A549 (cell line): ENCODE measurements around the gene MEF2C.

Source experiments
- EP300 ChIP-seq, 2 experiments: fragments of >200 bp; sonication (Bioruptor Twin); formaldehyde crosslinking; IDR thresholded peaks; 2 replicates in 1 of 2; 3 replicates in 1 of 2; pipeline ENCODE4 v1.6.1; 2016 to 2017
- KDM5A ChIP-seq: fragments of 200-600 bp; sonication (generic); IDR thresholded peaks from 2 replicates; pipeline ENCODE4 v1.6.1; 2016; ENCODE audit warnings: antibody characterized with exemption, mild to moderate bottlenecking
- RCOR1 ChIP-seq: fragments of 150-350 bp; IDR thresholded peaks from 2 replicates; pipeline ENCODE4 v1.6.1; 2014; ENCODE audit warnings: antibody characterized with exemption, low read length, low read depth
- TF ChIP-seq, protein P1 (sequence below): fragments of >200 bp; sonication (Bioruptor Twin); formaldehyde crosslinking; IDR thresholded peaks from 3 replicates; pipeline ENCODE4 v1.5.1; 2016
- TF ChIP-seq, protein P2 (sequence below): fragments of 450-650 bp; IDR thresholded peaks from 2 replicates; pipeline ENCODE4 v1.6.1; 2014; ENCODE audit warnings: antibody characterized with exemption
- TF ChIP-seq, protein P3 (sequence below): fragments of 200-600 bp; sonication (generic); IDR thresholded peaks from 2 replicates; pipeline ENCODE4 v1.6.1; 2016; ENCODE audit warnings: antibody characterized with exemption, mild to moderate bottlenecking, moderate library complexity

DNA sequence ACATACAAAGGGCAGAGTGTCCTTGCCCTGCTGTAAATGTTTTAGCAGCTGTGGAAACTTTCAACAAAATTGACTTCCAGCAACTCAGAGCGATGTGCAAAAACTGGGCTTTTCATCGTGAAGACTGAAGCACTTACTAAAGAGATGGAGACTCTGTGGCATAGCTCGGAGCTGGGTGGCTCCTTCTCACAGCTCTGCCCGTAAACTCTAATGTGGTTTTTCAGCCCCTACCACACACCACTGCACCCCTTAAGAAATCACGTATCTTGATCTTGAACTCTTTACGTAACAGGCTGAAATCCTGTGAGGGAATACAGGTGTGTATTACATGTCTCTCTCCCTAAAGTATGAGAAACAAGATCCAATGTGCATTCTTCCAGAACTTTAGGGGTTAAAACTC lies 124.4 kb downstream of the MEF2C start:
- TF ChIP-seq KDM5A (no peak), EP300 (IDR thresholded peaks at IDR 0.05) (no peak), RCOR1 (no peak)
- TF ChIP-seq, protein P1, sequence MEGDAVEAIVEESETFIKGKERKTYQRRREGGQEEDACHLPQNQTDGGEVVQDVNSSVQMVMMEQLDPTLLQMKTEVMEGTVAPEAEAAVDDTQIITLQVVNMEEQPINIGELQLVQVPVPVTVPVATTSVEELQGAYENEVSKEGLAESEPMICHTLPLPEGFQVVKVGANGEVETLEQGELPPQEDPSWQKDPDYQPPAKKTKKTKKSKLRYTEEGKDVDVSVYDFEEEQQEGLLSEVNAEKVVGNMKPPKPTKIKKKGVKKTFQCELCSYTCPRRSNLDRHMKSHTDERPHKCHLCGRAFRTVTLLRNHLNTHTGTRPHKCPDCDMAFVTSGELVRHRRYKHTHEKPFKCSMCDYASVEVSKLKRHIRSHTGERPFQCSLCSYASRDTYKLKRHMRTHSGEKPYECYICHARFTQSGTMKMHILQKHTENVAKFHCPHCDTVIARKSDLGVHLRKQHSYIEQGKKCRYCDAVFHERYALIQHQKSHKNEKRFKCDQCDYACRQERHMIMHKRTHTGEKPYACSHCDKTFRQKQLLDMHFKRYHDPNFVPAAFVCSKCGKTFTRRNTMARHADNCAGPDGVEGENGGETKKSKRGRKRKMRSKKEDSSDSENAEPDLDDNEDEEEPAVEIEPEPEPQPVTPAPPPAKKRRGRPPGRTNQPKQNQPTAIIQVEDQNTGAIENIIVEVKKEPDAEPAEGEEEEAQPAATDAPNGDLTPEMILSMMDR: no peak
- TF ChIP-seq, protein P2, sequence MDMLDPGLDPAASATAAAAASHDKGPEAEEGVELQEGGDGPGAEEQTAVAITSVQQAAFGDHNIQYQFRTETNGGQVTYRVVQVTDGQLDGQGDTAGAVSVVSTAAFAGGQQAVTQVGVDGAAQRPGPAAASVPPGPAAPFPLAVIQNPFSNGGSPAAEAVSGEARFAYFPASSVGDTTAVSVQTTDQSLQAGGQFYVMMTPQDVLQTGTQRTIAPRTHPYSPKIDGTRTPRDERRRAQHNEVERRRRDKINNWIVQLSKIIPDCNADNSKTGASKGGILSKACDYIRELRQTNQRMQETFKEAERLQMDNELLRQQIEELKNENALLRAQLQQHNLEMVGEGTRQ: no peak
- TF ChIP-seq, protein P3, sequence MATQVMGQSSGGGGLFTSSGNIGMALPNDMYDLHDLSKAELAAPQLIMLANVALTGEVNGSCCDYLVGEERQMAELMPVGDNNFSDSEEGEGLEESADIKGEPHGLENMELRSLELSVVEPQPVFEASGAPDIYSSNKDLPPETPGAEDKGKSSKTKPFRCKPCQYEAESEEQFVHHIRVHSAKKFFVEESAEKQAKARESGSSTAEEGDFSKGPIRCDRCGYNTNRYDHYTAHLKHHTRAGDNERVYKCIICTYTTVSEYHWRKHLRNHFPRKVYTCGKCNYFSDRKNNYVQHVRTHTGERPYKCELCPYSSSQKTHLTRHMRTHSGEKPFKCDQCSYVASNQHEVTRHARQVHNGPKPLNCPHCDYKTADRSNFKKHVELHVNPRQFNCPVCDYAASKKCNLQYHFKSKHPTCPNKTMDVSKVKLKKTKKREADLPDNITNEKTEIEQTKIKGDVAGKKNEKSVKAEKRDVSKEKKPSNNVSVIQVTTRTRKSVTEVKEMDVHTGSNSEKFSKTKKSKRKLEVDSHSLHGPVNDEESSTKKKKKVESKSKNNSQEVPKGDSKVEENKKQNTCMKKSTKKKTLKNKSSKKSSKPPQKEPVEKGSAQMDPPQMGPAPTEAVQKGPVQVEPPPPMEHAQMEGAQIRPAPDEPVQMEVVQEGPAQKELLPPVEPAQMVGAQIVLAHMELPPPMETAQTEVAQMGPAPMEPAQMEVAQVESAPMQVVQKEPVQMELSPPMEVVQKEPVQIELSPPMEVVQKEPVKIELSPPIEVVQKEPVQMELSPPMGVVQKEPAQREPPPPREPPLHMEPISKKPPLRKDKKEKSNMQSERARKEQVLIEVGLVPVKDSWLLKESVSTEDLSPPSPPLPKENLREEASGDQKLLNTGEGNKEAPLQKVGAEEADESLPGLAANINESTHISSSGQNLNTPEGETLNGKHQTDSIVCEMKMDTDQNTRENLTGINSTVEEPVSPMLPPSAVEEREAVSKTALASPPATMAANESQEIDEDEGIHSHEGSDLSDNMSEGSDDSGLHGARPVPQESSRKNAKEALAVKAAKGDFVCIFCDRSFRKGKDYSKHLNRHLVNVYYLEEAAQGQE: no peak
